ENCODE measurements around the gene PAN3.

DNA sequence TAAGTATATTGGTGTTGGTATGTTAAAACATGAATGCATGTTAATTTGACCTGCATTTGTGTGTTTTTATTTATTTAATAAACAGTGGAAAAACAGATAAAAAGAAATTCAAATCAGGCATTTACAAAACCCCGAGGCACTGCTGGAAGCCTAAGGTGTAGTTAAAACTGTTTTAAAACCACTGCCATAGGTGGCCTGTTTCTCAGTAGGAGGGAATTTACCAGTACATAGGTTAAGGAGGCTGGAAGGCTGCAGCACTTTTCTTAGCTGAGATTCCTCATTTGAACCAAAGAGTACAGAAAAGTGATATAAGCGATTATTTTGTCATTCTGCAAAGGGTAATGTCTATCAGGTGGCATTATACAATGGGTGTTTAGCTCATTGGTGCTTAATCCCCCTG lies 99.6 kb downstream of the PAN3 start:
- TF ChIP-seq, protein P1, sequence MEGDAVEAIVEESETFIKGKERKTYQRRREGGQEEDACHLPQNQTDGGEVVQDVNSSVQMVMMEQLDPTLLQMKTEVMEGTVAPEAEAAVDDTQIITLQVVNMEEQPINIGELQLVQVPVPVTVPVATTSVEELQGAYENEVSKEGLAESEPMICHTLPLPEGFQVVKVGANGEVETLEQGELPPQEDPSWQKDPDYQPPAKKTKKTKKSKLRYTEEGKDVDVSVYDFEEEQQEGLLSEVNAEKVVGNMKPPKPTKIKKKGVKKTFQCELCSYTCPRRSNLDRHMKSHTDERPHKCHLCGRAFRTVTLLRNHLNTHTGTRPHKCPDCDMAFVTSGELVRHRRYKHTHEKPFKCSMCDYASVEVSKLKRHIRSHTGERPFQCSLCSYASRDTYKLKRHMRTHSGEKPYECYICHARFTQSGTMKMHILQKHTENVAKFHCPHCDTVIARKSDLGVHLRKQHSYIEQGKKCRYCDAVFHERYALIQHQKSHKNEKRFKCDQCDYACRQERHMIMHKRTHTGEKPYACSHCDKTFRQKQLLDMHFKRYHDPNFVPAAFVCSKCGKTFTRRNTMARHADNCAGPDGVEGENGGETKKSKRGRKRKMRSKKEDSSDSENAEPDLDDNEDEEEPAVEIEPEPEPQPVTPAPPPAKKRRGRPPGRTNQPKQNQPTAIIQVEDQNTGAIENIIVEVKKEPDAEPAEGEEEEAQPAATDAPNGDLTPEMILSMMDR (IDR thresholded peaks at IDR 0.05; ENCODE audit: low read depth, low read length), result no peak
- TF ChIP-seq POLR2A (IDR thresholded peaks at IDR 0.05; ENCODE audit: extremely low read depth, insufficient read length) (no peak), MYC (IDR thresholded peaks at IDR 0.05; ENCODE audit: low read depth, low read length) (no peak)
